ENCODE data around the gene UBD.

Gene UBD

GRCh38 chr6:29520232-29520631 lies 39.3 kb downstream of the UBD start:
- no peak for ATAC-seq
- TF ChIP-seq BACH2 (CRISPR knock-in tag; IDR thresholded peaks at IDR 0.05; ENCODE audit: borderline replicate concordance): no peak
- no peak for TF ChIP-seq CSRNP3 (CRISPR knock-in tag; IDR thresholded peaks at IDR 0.05)
- no peak for TF ChIP-seq TOX (CRISPR knock-in tag; IDR thresholded peaks at IDR 0.05; ENCODE audit: borderline replicate concordance)
- TF ChIP-seq CREB5 (CRISPR knock-in tag; IDR thresholded peaks at IDR 0.05; ENCODE audit: low read depth): no peak
- no peak for TF ChIP-seq ZFP3 (CRISPR knock-in tag; IDR thresholded peaks at IDR 0.05)
- TF ChIP-seq CSDC2 (CRISPR knock-in tag; IDR thresholded peaks at IDR 0.05): no peak
- no peak for TF ChIP-seq SNAI2 (CRISPR knock-in tag; IDR thresholded peaks at IDR 0.05)
- TF ChIP-seq ZNF8 (CRISPR knock-in tag; IDR thresholded peaks at IDR 0.05): no peak
- no peak for TF ChIP-seq ZC3H10 (CRISPR knock-in tag; IDR thresholded peaks at IDR 0.05)
- TF ChIP-seq PATZ1 (CRISPR knock-in tag; IDR thresholded peaks at IDR 0.05; ENCODE audit: borderline replicate concordance): no peak
- TF ChIP-seq PPARA (CRISPR knock-in tag; IDR thresholded peaks at IDR 0.05; ENCODE audit: borderline replicate concordance): no peak
- TF ChIP-seq GLIS3 (CRISPR knock-in tag; IDR thresholded peaks at IDR 0.05): no peak
- TF ChIP-seq ESRRG (CRISPR knock-in tag; IDR thresholded peaks at IDR 0.05): no peak
- TF ChIP-seq ISL1 (CRISPR knock-in tag; IDR thresholded peaks at IDR 0.05): no peak
- TF ChIP-seq TSHZ2 (CRISPR knock-in tag; IDR thresholded peaks at IDR 0.05): no peak
- TF ChIP-seq ZFP30 (CRISPR knock-in tag; IDR thresholded peaks at IDR 0.05): no peak
- no peak for TF ChIP-seq POU6F1 (CRISPR knock-in tag; IDR thresholded peaks at IDR 0.05; ENCODE audit: borderline replicate concordance, low read depth)

DNA sequence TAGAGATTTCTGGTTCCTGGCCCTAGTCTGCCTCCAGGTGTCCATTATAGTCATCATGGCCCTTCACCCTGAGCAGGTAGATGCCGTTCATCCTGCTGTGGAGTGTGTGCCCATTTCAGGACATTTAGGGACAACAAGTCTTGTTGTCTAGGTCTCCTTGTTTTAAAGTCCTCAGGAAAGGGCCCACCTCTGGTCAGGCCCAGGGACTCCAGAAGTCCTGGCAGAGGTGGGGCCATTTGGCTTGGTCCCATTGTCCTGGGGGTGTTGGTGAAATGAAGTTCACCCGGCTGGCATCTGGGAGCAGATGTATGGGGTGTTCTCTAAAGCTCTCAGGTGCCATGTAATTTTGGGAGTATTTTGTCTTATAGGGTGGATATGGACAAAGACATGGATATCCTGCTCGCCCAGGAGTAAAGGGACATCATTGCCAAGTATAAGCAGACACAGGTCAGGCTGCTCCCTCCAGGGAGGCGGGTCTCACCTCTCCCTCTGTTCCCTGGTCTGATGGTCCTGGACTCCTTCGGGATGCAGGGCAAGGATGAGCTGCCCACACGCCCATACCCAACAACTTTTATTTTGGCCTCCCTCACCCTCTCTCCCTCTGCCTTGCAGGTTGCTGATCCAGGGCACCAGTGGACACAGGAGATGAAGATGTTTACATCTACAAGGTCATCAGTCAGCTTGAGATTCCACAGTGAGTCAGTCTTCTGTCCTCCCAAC lies 40.1 kb downstream of the UBD start:
- TF ChIP-seq SNAI2 (CRISPR knock-in tag; IDR thresholded peaks at IDR 0.05): no peak
- TF ChIP-seq ZFP30 (CRISPR knock-in tag; IDR thresholded peaks at IDR 0.05): no peak
- TF ChIP-seq ZNF8 (CRISPR knock-in tag; IDR thresholded peaks at IDR 0.05): no peak
- no peak for TF ChIP-seq ARNTL (CRISPR knock-in tag; IDR thresholded peaks at IDR 0.05; ENCODE audit: borderline replicate concordance, low read depth)
- no peak for TF ChIP-seq RARB (CRISPR knock-in tag; IDR thresholded peaks at IDR 0.05)
- no peak for TF ChIP-seq CSDC2 (CRISPR knock-in tag; IDR thresholded peaks at IDR 0.05)
- no peak for TF ChIP-seq PATZ1 (CRISPR knock-in tag; IDR thresholded peaks at IDR 0.05; ENCODE audit: borderline replicate concordance)
- TF ChIP-seq OSR1 (CRISPR knock-in tag; IDR thresholded peaks at IDR 0.05): no peak
- TF ChIP-seq POU6F1 (CRISPR knock-in tag; IDR thresholded peaks at IDR 0.05; ENCODE audit: borderline replicate concordance, low read depth): no peak
- no peak for TF ChIP-seq TOX (CRISPR knock-in tag; IDR thresholded peaks at IDR 0.05; ENCODE audit: borderline replicate concordance)
- no peak for TF ChIP-seq PPARA (CRISPR knock-in tag; IDR thresholded peaks at IDR 0.05; ENCODE audit: borderline replicate concordance)
- TF ChIP-seq TCF4 (CRISPR knock-in tag; IDR thresholded peaks at IDR 0.05; ENCODE audit: borderline replicate concordance): no peak
- TF ChIP-seq ESRRG (CRISPR knock-in tag; IDR thresholded peaks at IDR 0.05): no peak
- no peak for TF ChIP-seq BACH2 (CRISPR knock-in tag; IDR thresholded peaks at IDR 0.05; ENCODE audit: borderline replicate concordance)
- no peak for TF ChIP-seq CSRNP3 (CRISPR knock-in tag; IDR thresholded peaks at IDR 0.05)
- no peak for TF ChIP-seq ZNF565 (CRISPR knock-in tag; conservative IDR thresholded peaks at IDR 0.05; ENCODE audit: low read depth)
- no peak for TF ChIP-seq CREB5 (CRISPR knock-in tag; IDR thresholded peaks at IDR 0.05; ENCODE audit: low read depth)
- ATAC-seq: no peak

Data from SK-N-SH treated with all-trans-retinoic acid at 6 μM for 48 hours (cell line).